GM12874 (cell line): Measurements from ENCODE around the gene MYRIP.

Source experiments
- TF ChIP-seq, protein P1 (sequence below): IDR thresholded peaks from 2 replicates; pipeline ENCODE4 v1.5.1; 2011; ENCODE audit warnings: low read depth, mild to moderate bottlenecking, control low read depth, low read length, moderate library complexity; ENCODE audit not compliant: insufficient read depth

MYRIP gene

DNA sequence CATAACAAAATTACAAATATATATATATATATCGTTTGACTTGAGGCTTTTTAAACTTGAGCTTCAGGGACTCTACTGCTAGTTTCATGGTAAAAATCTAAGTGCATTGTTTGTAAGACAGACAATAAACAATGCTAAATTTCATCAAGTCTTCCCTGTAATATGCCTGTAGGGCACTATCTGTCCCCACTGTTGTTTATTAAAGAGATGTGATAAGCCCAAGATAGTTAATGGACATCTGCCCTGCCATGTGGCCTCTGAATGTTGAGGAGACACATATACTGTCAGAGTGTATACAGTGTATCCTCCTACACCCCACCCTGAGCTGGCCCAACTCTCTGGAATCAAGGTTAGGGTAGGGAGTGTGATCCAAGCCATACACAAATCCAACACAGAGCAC lies 485.0 kb downstream of the MYRIP start:
- TF ChIP-seq, protein P1, sequence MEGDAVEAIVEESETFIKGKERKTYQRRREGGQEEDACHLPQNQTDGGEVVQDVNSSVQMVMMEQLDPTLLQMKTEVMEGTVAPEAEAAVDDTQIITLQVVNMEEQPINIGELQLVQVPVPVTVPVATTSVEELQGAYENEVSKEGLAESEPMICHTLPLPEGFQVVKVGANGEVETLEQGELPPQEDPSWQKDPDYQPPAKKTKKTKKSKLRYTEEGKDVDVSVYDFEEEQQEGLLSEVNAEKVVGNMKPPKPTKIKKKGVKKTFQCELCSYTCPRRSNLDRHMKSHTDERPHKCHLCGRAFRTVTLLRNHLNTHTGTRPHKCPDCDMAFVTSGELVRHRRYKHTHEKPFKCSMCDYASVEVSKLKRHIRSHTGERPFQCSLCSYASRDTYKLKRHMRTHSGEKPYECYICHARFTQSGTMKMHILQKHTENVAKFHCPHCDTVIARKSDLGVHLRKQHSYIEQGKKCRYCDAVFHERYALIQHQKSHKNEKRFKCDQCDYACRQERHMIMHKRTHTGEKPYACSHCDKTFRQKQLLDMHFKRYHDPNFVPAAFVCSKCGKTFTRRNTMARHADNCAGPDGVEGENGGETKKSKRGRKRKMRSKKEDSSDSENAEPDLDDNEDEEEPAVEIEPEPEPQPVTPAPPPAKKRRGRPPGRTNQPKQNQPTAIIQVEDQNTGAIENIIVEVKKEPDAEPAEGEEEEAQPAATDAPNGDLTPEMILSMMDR = no peak

DNA sequence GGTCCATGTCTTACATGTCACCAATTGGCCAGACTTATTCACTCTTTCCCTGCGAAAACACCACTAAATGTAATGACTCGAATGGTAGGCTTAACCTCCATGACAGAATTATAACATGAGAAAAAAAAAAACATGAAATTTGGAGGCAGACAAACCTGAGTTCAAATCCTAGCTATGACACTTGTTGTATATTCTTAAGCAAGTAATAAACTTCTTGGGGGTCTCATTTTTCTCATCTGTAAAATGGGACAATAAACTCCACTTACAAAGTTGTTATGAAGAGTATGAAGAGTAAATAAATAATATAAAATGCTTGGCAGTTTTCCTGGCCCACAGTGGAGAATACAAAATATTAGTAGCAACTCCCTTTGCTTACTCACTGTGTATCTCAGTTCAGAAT lies 488.7 kb downstream of the MYRIP start:
- TF ChIP-seq, protein P1 = no peak

DNA sequence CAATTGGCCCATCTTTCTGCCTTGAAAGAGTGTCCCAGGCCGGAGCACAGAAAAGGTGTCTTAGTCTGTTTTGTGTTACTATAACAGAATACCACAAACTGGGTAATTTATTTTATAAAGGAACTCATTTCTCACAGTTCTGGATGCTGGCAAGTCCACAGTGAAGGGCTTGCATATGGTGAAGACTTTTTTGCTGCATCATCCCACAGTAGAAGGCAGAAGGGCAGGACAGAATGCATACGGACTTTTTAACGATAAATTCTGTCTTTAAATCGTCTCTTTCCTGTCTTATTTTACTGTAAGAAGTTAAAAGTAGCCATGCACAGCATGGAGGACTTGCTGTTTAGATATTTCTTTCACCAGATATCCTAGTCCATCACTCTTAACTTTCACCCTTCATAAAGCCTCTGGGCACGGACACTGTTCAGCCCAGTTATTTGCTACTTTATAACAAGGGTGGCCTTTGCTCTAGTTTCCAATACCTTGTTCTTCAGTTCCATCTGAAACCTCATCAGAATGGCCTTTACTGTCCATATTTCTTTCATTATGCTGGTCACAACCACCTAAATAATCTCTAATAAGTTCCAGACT lies 489.8 kb downstream of the MYRIP start:
- TF ChIP-seq, protein P1 = no peak

DNA sequence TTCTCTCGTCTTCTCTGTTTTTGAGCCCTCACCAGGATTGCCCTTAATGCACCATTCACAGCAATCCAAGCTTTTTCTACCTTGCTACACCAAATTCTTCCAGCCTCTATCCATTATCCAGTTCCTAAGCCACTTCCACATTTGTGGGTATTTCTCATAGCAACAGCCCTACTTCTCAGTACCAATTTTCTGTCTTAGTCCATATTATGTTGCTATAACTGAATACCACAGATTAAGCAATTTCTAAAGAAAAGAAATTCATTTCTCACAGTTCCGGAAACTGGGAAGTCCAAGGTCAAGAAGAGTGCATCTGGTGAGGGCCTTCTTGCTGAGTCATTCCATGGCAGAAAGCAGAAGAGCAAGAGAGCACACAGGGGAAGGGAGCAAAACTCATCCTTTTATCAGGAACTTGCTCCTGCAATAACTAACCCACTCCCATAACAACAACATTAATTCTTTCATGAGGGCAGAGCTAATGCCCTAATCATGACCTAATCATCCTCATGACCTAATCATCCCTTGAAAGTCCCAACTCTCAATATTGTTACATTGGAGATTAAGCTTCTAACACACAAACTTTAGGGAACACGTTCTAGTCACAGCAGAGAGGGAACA lies 490.4 kb downstream of the MYRIP start:
- TF ChIP-seq, protein P1 = no peak

DNA sequence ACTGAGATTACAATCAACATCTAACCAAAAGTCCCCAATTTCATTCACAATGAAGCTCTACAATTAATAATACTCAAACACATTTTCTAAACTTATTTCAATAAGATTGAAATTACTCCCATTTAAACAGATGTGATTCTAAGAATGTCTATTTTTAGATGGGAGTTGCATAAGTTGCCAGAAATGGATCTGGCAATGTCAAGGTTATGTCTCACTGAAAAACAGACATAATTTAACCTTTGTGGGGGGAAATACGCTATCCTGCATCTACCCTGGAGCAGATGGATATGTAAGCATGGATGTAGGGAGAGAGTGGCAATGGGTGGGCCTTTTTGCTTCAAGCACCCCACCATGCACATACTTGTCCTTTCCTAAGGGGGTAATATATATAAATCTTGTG lies 493.4 kb downstream of the MYRIP start:
- TF ChIP-seq, protein P1 = no peak

DNA sequence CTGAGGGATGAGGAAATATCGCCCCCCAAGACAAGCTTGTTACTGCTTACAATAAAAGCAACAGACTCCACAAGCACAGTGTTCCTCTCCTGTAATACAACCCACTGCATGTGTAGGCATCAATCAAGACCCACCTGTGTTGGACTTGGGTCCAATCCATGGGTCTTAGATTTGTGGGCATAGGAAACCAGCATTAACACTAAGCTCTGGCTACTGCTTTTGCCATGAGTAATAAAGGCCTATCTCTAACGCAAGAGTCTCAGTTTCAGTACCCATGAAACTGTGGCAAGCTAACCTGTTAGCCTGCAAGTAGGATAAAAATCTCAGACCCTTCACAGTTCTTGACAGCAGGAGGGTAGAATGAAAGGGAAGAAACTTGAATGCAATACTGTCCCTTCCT lies 494.9 kb downstream of the MYRIP start:
- TF ChIP-seq, protein P1 = no peak

DNA sequence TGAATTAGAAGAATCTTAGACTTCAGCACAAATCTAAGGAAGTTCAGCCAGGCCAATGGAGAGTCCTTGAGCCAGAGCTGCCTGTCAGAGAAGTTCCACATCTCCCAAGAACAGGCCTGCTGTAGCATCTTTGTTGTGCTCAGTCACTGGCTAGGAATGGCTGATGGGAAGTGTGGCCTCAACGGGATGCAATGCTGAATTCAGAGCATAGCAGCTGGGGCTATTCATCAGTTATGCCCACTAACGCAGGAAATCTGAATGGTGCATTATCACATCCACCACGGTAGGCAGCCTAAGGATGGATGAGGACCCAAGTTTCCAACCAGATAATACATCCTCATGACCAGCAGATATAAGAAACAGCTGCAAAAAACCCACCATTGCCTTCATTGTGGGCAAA lies 496.9 kb downstream of the MYRIP start:
- TF ChIP-seq, protein P1 = no peak

DNA sequence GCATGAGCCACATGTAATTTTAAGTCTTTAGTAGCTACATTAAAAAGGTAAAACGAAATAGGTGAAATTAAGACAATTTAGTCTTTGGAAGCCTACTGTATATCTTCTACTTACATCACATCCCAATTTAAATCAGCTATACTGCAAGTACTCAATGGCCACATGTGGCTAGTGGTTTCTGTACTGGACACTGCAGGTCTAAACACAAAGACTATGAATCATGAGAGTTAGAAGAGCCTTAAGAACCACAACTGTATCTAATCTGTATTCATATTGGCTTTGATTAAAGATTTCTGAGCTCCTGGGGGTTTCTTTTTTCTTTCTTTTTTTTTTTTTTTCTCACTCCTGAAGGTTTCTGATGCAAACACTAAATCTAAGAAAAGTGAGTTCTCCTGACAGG lies 497.8 kb downstream of the MYRIP start:
- TF ChIP-seq, protein P1 = no peak
